Airway epithelial cell (primary cell): ENCODE data around the gene PCDHB8. TPM values are rescaled to one million over a fixed set of nuclear protein-coding genes. Genes with fewer than 3 reads are reported as not detected.

Source experiments
- total RNA-seq: library from RNA; depleted of rRNA; stranded (reverse); fragments of >200 nt; gene quantifications from 2 replicates; pipeline ENCODE4 v1.2.3, GENCODE V29; 2015

The PCDHB8 gene
- 0.07 TPM in 1 of 2 replicates, not detected in the other for total RNA-seq

DNA sequence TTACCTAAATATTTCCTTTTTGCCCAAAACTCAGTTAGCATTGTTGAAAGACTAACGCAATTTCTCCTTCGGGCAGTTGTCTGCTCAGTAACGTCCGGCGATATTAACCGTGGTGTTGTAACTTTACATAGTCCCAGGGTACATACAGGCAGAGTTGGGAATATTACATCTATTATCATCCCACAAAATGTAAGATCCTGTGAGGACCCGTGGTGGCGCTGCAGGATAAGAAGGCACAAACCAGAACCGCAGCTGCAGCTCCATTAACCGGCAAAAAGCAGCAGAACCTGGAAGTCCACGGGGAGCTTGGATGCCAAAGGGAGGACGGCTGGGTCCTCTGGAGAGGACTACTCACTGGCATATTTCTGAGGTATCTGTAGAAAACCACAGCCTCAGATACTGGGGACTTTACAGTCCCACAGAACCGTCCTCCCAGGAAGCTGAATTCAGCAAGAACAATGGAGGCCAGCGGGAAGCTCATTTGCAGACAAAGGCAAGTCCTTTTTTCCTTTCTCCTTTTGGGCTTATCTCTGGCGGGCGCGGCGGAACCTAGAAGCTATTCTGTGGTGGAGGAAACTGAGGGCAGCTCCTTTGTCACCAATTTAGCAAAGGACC is at the start of gene PCDHB8:
Gene PCDHB8, plus strand, starts transcription at position 214 of the 615 bp plus-strand sequence. Its CDS starts 245 bp downstream, at position 459.

GRCh38 chr5:141135030-141135717 is 42.4 kb upstream of the PCDHB8 start, which contains the start of gene PCDHB5:
TSS of gene PCDHB5 (plus strand) at chr5:141135206. CDS start at chr5:141135435, 229 bp downstream.

GRCh38 chr5:141149812-141150211 is 27.8 kb upstream of the PCDHB8 start, which contains the start of gene PCDHB6:
TSS of gene PCDHB6 (plus strand) at chr5:141150057. CDS start at chr5:141150258, 201 bp downstream.

GRCh38 chr5:141172381-141173204 is 5.0 kb upstream of the PCDHB8 start, which contains the start of gene PCDHB7:
TSS of gene PCDHB7 (plus strand) at chr5:141172644. CDS start at chr5:141172836, 192 bp downstream.

GRCh38 chr5:141182248-141182647 is 4.7 kb downstream of the PCDHB8 start, which contains the start of gene PCDHB16:
TSS of gene PCDHB16 (plus strand) at chr5:141182387. CDS start at chr5:141182560, 173 bp downstream.

GRCh38 chr5:141186897-141187512 is 9.4 kb downstream of the PCDHB8 start, which contains the start of gene PCDHB9:
TSS of gene PCDHB9 (plus strand) at chr5:141187161. CDS start at chr5:141187319, 158 bp downstream.

GRCh38 chr5:141192110-141192725 is 14.6 kb downstream of the PCDHB8 start, which contains the start of gene PCDHB10:
TSS of gene PCDHB10 (plus strand) at chr5:141192353. CDS start at chr5:141192553, 200 bp downstream.

DNA sequence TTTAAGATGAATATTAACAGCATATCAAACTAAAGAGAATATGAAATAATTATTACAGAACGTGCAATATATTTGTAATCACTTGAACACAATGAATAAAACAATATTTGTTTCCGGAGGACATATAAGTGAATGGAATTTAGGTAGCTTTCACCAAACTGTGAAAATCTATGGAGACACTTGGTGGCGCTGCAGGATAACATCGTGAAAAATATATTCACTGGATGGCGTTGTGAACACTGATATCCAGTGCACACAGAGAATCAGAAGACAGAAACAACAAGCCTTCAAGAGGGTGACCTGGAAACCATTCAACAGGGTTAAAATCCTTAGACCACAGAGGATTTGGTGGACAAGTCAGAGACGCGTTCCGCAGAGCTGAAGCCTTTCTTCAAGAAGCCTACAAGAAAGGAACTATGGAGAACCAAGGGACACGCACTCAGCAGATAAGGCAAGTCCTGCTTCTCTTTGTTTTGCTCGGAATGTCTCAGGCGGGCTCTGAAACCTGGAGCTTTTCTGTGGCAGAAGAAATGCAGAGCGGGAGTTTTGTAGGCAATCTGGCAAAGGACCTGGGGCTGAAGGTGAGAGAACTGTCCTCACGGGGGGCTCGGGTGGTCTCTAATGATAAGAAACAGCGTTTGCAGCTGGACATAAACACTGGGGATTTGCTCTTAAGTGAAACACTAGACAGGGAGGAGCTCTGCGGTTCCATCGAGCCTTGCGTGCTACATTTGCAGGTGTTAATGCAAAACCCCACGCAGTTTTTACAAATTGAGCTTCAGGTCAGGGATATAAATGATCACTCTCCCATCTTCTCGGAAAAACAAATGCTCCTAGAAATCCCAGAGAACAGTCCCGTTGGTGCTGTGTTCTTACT is 22.0 kb downstream of the PCDHB8 start, which contains the start of gene PCDHB11:
Gene PCDHB11, plus strand, starts transcription at position 269 of the 877 bp plus-strand sequence. Its CDS starts 148 bp downstream, at position 417.

DNA sequence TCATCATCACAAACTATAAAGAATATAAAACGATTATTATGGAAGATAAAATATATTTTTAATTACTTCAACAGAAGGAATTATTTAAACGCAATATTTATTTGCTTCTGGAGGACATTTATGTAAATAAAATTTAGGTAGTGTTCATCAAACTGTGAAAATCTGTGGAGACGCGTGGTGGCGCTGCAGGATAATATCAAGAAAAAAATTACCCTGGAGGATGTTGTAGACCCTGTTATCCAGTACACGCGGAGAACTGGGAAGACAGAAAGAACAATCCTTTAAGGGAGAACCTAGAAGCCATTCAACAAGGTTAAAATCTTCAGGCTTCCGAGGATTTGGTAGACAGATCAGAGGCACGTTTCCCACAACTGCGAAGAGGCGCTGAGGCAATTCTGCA is 30.9 kb downstream of the PCDHB8 start, which contains the start of gene PCDHB12:
Gene PCDHB12, plus strand, starts transcription at position 242 of the 400 bp plus-strand sequence. CDS start 189 bp downstream, outside the sequence.

GRCh38 chr5:141213656-141214339 is 36.2 kb downstream of the PCDHB8 start, which contains the start of gene PCDHB13:
TSS of gene PCDHB13 (plus strand) at chr5:141213919. CDS start at chr5:141214124, 205 bp downstream.

DNA sequence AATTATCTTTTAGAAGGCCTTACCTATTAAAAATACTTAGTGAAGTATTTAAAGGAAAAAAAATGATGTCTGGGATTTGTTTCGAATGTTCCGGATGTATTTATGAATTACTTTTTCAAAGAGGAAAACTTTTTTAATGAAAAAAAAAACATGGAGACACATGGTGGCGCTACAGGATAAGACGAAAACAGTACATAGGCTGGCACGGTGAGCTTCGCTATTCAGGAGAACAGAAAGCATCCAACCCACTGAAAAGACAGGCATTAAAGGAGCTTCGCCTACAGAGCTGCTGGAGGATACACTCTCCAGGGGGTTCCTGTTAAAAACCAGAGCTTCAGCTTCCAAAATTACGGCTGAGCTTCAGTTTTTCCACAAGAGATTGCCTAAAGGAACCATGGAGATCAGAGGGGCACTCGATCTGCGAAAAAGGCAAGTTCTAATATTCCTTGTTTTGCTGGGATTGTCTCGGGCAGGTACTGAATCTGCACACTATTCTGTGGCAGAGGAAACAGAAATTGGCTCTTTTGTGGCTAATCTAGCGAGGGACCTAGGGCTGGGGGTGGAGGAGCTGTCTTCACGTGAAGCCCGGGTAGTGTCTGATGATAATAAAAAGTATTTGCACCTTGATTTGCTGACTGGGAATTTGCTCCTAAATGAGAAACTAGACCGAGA is 45.7 kb downstream of the PCDHB8 start, which contains the start of gene PCDHB14:
Gene PCDHB14, plus strand, starts transcription at position 232 of the 672 bp plus-strand sequence. Its CDS starts 163 bp downstream, at position 395.

Other genes starting within 250 kb of the PCDHB8 start
- 0.42 and 1.1 TPM in 2 replicates for gene PCDHAC2, start 211.3 kb upstream of the PCDHB8 start, total RNA-seq
- not detected in 2 replicates for gene PCDHB1, start 126.4 kb upstream of the PCDHB8 start, total RNA-seq
- gene PCDHB2, start 83.2 kb upstream of the PCDHB8 start, total RNA-seq, result 0.14 TPM in 1 of 2 replicates, not detected in the other
- 0.05 TPM in 1 of 2 replicates, not detected in the other for gene PCDHB3, start 77.3 kb upstream of the PCDHB8 start, total RNA-seq
- not detected in 2 replicates for gene PCDHB4, start 56.0 kb upstream of the PCDHB8 start, total RNA-seq
- gene PCDHB5, start 42.6 kb upstream of the PCDHB8 start, total RNA-seq, result 0.63 TPM in 1 of 2 replicates, not detected in the other
- 0.14 TPM in 1 of 2 replicates, not detected in the other for gene PCDHB6, start 27.7 kb upstream of the PCDHB8 start, total RNA-seq
- not detected in 2 replicates for gene PCDHB7, start 5.1 kb upstream of the PCDHB8 start, total RNA-seq
- 0.07 and 0.14 TPM in 2 replicates for gene PCDHB16, start 4.6 kb downstream of the PCDHB8 start, total RNA-seq
- 0.07 TPM in 1 of 2 replicates, not detected in the other for gene PCDHB9, start 9.4 kb downstream of the PCDHB8 start, total RNA-seq
- 0.05 and 0.21 TPM in 2 replicates for gene PCDHB10, start 14.6 kb downstream of the PCDHB8 start, total RNA-seq
- gene PCDHB11, start 21.8 kb downstream of the PCDHB8 start, total RNA-seq, result 0.09 TPM in 1 of 2 replicates, not detected in the other
- gene PCDHB12, start 30.9 kb downstream of the PCDHB8 start, total RNA-seq, result 0.05 and 0.07 TPM in 2 replicates
- 0.09 and 0.14 TPM in 2 replicates for gene PCDHB13, start 36.1 kb downstream of the PCDHB8 start, total RNA-seq
- 0.21 and 0.65 TPM in 2 replicates for gene PCDHB14, start 45.6 kb downstream of the PCDHB8 start, total RNA-seq
- 0.07 and 0.28 TPM in 2 replicates for gene PCDHB15, start 67.6 kb downstream of the PCDHB8 start, total RNA-seq
- not detected in 2 replicates for gene SLC25A2, start 126.3 kb downstream of the PCDHB8 start, total RNA-seq
- gene TAF7, start 143.0 kb downstream of the PCDHB8 start, total RNA-seq, result 28.8 and 30.0 TPM in 2 replicates
- 0.28 TPM in 1 of 2 replicates, not detected in the other for gene PCDHGA1, start 152.7 kb downstream of the PCDHB8 start, total RNA-seq
- gene PCDHGA2, start 161.0 kb downstream of the PCDHB8 start, total RNA-seq, result 0.42 and 0.79 TPM in 2 replicates
- gene PCDHGA3, start 166.0 kb downstream of the PCDHB8 start, total RNA-seq, result 0.14 and 0.21 TPM in 2 replicates
- 0.07 TPM in 1 of 2 replicates, not detected in the other for gene PCDHGB1, start 172.3 kb downstream of the PCDHB8 start, total RNA-seq
- gene PCDHGA4, start 177.2 kb downstream of the PCDHB8 start, total RNA-seq, result 0.23 and 0.63 TPM in 2 replicates
- gene PCDHGB2, start 182.2 kb downstream of the PCDHB8 start, total RNA-seq, result 0.42 TPM in 1 of 2 replicates, not detected in the other
- 0.05 and 0.07 TPM in 2 replicates for gene PCDHGA5, start 186.4 kb downstream of the PCDHB8 start, total RNA-seq
- gene PCDHGB3, start 192.5 kb downstream of the PCDHB8 start, total RNA-seq, result 0.35 and 0.46 TPM in 2 replicates
- gene PCDHGA6, start 196.1 kb downstream of the PCDHB8 start, total RNA-seq, result 0.37 and 0.63 TPM in 2 replicates
- gene PCDHGA7, start 205.0 kb downstream of the PCDHB8 start, total RNA-seq, result 0.92 and 1.2 TPM in 2 replicates
- gene PCDHGB4, start 209.9 kb downstream of the PCDHB8 start, total RNA-seq, result 2.2 and 3.0 TPM in 2 replicates
- 0.35 and 0.51 TPM in 2 replicates for gene PCDHGA8, start 214.8 kb downstream of the PCDHB8 start, total RNA-seq
- 6.1 and 7.2 TPM in 2 replicates for gene PCDHGB5, start 220.2 kb downstream of the PCDHB8 start, total RNA-seq
- 1.2 and 1.8 TPM in 2 replicates for gene PCDHGA9, start 225.0 kb downstream of the PCDHB8 start, total RNA-seq
- 1.1 and 1.5 TPM in 2 replicates for gene PCDHGB6, start 230.2 kb downstream of the PCDHB8 start, total RNA-seq
- 4.7 and 6.2 TPM in 2 replicates for gene PCDHGA10, start 235.2 kb downstream of the PCDHB8 start, total RNA-seq
- gene PCDHGB7, start 239.9 kb downstream of the PCDHB8 start, total RNA-seq, result 3.2 and 4.1 TPM in 2 replicates
- gene PCDHGA11, start 243.3 kb downstream of the PCDHB8 start, total RNA-seq, result 3.3 and 5.2 TPM in 2 replicates